Stomach (tissue), 9 donors: ENCODE measurements around the gene YAE1. TPM values are rescaled to one million over a fixed set of nuclear protein-coding genes. Genes with fewer than 3 reads are reported as not detected.

Source experiments
- DNase-seq, 2 donors: peaks; one replicate each; pipeline versions ENCODE4 v3.0.0 to v3.0.0-alpha.2; 2013 to 2019
- H3K27ac ChIP-seq, 5 donors: fragments of 200-600 bp in 4 of 5; sonication (generic) in 4 of 5; one replicate each; pipeline ENCODE4 v1.5.1; 2013 to 2019; ENCODE audit warnings: mild to moderate bottlenecking in 1 of 5, moderate library complexity in 1 of 5
- H3K27me3 ChIP-seq, 3 donors: fragments of 200-600 bp; sonication (generic); one replicate each; pipeline ENCODE4 v1.5.1; 2017 to 2019; ENCODE audit warnings: mixed run types in 1 of 3
- H3K36me3 ChIP-seq, 4 donors: fragments of 200-600 bp; sonication (generic); 1 replicate in 3 of 4; 2 replicates in 1 of 4; pipeline ENCODE4 v1.5.1; 2016 to 2019
- H3K4me1 ChIP-seq, 4 donors: fragments of 200-600 bp; sonication (generic); one replicate each; pipeline ENCODE4 v1.5.1; 2016 to 2019
- H3K4me3 ChIP-seq, 4 donors: fragments of 200-600 bp; sonication (generic) in 3 of 4; one replicate each; pipeline ENCODE4 v1.5.1; 2016 to 2019; ENCODE audit warnings: mild to moderate bottlenecking in 1 of 4
- H3K9me3 ChIP-seq, 4 donors: fragments of 200-600 bp; sonication (generic); one replicate each; pipeline ENCODE4 v1.5.1; 2016 to 2019
- EP300 ChIP-seq: sonication (generic); formaldehyde crosslinking; IDR thresholded peaks from one replicate; pipeline ENCODE4 v1.6.1; 2017; ENCODE audit warnings: antibody characterized with exemption
- POLR2A ChIP-seq, 4 donors: fragments of 450-650 bp; IDR thresholded peaks; one replicate each; pipeline ENCODE4 v1.6.1; 2016; ENCODE audit warnings: antibody characterized with exemption in 4 of 4, control low read depth in 2 of 4, mild to moderate bottlenecking in 1 of 4, moderate library complexity in 1 of 4
- POLR2AphosphoS5 ChIP-seq, 3 donors: sonication (generic); formaldehyde crosslinking; IDR thresholded peaks; one replicate each; pipeline ENCODE4 v1.6.1; 2016; ENCODE audit warnings: antibody characterized with exemption in 3 of 3
- WGBS, 5 donors: extraction: QIAGEN DNeasy Blood & Tissue Kit in 3 of 5; methylation state at CpG; one replicate each; pipeline versions ENCODE4 v1.1.5 to v1.1.7; 2013 to 2018; 5-methylcytosine and 5-hydroxymethylcytosine counted together
- intact Hi-C: fragments of 100-400 bp; cut with DNase I; formaldehyde crosslinking; loops from one replicate; pipeline ENCODE4 v1.15.1; 2023; ENCODE audit warnings: low total_unique reads
- polyA plus RNA-seq, 3 donors: library from polyadenylated mRNA; stranded (reverse); fragments of 200-250 nt; gene quantifications; one replicate each; pipeline ENCODE4 v1.2.3, GENCODE V29; 2013
- total RNA-seq, 5 donors: library from RNA; depleted of rRNA; stranded (reverse); fragments of >200 nt; gene quantifications; one replicate each; pipeline versions ENCODE4 v1.1.0 to v1.2.3, GENCODE V29; 2014 to 2016
- TF ChIP-seq, protein P1 (sequence below), 7 experiments: fragments of 450-650 bp in 4 of 7; fragments of 200-600 bp in 3 of 7; sonication (generic) in 3 of 7; IDR thresholded peaks; one replicate each; pipeline ENCODE4 v1.5.1; 2016 to 2019; ENCODE audit warnings: antibody characterized with exemption in 7 of 7, control low read depth in 2 of 7, mild to moderate bottlenecking in 1 of 7
- donor health status: healthy with polysubstance abuse.
- donor health status: Bipolar disorder and iron deficiency.
- donor health status: healthy.

The YAE1 gene
- total and polyA plus RNA-seq, 8 donors = 1.2 to 38.6 (median 21.7) TPM

DNA sequence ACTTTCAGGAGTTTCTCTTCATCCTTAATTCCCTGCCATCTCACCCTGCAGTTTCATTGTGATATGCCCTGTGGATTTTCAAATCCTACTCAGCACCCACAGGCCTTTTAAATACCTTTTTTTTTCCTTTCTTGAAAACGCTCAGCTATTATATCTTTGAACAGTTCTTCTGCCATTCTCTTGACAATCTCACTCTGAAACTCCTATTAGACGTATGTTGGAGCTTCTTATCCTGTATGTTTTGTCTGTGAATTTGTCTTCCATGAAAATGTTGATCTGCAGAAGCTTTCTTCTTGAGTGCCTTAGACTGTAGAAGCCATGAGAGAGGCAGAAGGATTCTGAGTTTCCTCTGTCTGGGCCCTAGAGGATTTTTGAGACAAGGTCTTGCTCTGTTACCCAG is 18.9 kb upstream of the YAE1 start:
- no peak for TF ChIP-seq EP300
- no peak for TF ChIP-seq POLR2A (IDR thresholded peaks at IDR 0.05)
- TF ChIP-seq, protein P1, sequence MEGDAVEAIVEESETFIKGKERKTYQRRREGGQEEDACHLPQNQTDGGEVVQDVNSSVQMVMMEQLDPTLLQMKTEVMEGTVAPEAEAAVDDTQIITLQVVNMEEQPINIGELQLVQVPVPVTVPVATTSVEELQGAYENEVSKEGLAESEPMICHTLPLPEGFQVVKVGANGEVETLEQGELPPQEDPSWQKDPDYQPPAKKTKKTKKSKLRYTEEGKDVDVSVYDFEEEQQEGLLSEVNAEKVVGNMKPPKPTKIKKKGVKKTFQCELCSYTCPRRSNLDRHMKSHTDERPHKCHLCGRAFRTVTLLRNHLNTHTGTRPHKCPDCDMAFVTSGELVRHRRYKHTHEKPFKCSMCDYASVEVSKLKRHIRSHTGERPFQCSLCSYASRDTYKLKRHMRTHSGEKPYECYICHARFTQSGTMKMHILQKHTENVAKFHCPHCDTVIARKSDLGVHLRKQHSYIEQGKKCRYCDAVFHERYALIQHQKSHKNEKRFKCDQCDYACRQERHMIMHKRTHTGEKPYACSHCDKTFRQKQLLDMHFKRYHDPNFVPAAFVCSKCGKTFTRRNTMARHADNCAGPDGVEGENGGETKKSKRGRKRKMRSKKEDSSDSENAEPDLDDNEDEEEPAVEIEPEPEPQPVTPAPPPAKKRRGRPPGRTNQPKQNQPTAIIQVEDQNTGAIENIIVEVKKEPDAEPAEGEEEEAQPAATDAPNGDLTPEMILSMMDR (IDR thresholded peaks at IDR 0.05) = no peak
- no peak for TF ChIP-seq POLR2AphosphoS5 (IDR thresholded peaks at IDR 0.05)
- Histone ChIP-seq H3K9me3 (peaks cover 0 to 22% (median 21%) of the 10 kb centered on the region in 4 donors), H3K27ac (no peak overlapping the region), H3K4me3 (no peak overlapping the region), H3K4me1 (no peaks in the 10 kb centered on the region), H3K36me3 (no peaks in the 10 kb centered on the region), H3K27me3 (no peaks in the 10 kb centered on the region)
- WGBS, 5 donors = 63 to 92% (median 87%) methylated on average over 2 of the region's 2 CpGs
- DNase-seq = no peak
- intact Hi-C loops = no loop called here

DNA sequence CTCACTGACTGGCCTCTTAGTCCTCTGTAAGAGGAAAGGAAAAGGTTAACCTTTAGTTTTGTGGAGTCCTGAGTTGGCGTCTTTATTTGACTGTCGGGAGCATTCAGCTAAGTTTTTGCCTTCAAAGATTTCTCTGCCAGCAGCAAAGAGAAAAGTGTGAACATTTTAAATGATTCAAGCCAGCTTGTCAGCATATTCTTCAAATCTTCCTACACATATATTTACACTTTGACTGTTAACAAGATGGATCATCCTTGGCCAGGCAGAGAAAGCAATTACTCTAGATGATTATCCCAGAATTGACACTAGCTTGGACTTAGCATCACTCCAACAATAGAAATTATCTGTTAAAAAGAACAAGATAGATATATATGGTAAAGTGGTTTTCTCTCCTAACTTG is 15.8 kb upstream of the YAE1 start:
- intact Hi-C loops = no loop called here
- TF ChIP-seq EP300 (no peak), POLR2A (IDR thresholded peaks at IDR 0.05) (no peak), POLR2AphosphoS5 (IDR thresholded peaks at IDR 0.05) (no peak)
- TF ChIP-seq, protein P1 (IDR thresholded peaks at IDR 0.05) = no peak
- H3K36me3 ChIP-seq = no peaks in the 10 kb centered on the region
- H3K9me3 ChIP-seq = peaks cover 0 to 22% (median 21%) of the 10 kb centered on the region in 4 donors
- H3K4me3 ChIP-seq = no peak overlapping the region
- no peaks in the 10 kb centered on the region for H3K4me1 ChIP-seq
- DNase-seq = no peak
- 57 to 79% (median 65%) methylated on average over 2 of the region's 2 CpGs for WGBS, 5 donors
- no peak overlapping the region for H3K27ac ChIP-seq
- H3K27me3 ChIP-seq = no peaks in the 10 kb centered on the region

DNA sequence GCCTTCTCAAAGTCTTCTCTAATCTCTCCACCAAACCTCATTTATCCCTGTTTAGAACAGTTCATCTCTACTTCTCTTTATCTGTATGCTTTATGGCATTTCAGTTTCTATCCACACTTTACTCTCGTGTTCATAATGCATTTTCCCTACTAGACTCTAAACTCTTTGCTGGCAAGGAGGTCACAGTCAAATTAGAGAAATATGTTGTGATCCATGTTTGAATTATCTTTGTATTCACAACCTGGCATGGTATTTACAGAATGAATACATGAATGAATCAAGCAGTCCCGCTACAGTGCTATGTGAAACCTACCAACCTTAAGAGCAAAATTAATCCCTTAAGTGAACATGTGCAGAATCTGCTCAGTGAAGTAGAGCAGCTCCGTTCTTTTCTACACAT is 12.8 kb upstream of the YAE1 start:
- Histone ChIP-seq H3K9me3 (no peaks in the 10 kb centered on the region), H3K27ac (no peak overlapping the region), H3K4me1 (no peaks in the 10 kb centered on the region), H3K27me3 (no peaks in the 10 kb centered on the region), H3K4me3 (no peak overlapping the region), H3K36me3 (no peaks in the 10 kb centered on the region)
- intact Hi-C loops = no loop called here
- DNase-seq = no peak
- TF ChIP-seq POLR2A (IDR thresholded peaks at IDR 0.05) (no peak), POLR2AphosphoS5 (IDR thresholded peaks at IDR 0.05) (no peak), EP300 (no peak)
- TF ChIP-seq, protein P1 (IDR thresholded peaks at IDR 0.05) = no peak
- WGBS, 5 donors = 69 to 86% (median 83%) methylated on average over 3 of the region's 3 CpGs

DNA sequence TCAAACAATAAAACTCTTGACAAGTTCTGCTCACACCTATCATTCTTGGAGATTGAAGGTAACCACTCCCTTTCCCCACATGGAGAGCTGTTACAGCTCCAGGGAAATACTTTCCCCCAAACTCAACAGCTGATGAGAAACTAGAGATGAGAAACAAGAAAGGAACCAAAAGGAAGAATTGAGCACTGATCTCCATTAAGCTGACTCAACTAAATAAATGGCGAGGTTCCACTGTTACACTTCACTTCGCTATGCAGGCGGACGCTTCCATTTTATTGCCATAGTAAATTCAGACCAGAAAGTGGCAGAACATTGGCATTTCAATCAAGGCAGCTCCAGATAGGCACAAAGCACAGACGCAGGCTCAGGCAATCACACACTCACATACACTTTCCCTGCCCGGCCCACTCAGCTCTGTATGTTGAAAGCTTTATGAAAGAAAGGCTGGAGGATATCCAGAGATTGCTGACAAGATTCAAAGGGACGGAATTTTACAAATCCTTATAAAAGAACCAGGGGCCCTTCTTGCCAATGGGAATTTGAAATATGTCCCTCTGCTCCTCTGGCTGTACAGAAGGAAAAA is 11.5 kb upstream of the YAE1 start:
- no peak for TF ChIP-seq POLR2AphosphoS5 (IDR thresholded peaks at IDR 0.05)
- TF ChIP-seq EP300 = no peak
- TF ChIP-seq POLR2A (IDR thresholded peaks at IDR 0.05) = no peak
- TF ChIP-seq, protein P1 (IDR thresholded peaks at IDR 0.05) = no peak
- DNase-seq = no peak
- Histone ChIP-seq H3K27ac (no peak overlapping the region), H3K36me3 (no peaks in the 10 kb centered on the region), H3K27me3 (no peaks in the 10 kb centered on the region), H3K9me3 (no peaks in the 10 kb centered on the region), H3K4me3 (no peak overlapping the region), H3K4me1 (no peaks in the 10 kb centered on the region)
- intact Hi-C loops = no loop called here
- 72 to 79% (median 77%) methylated on average over 7 of the region's 7 CpGs for WGBS, 5 donors
